Retinal pigment epithelial cell (primary cell): Measurements from ENCODE around the gene CEP152.
"Not testable (repeated sequence)": the region's sequence is repeated elsewhere in the genome, so short reads cannot be mapped to it uniquely, and the experiment has no call there.

Source experiments
- DNase-seq: peaks from one replicate; pipeline ENCODE4 v3.0.0-alpha.2; 2010; ENCODE audit warnings: low read depth
- H3K4me3 ChIP-seq: 2 replicates; pipeline ENCODE4 v1.5.1; 2011; ENCODE audit warnings: mild to moderate bottlenecking, low read length, control low read depth, moderate library complexity
- TF ChIP-seq, protein P1 (sequence below): conservative IDR thresholded peaks from 2 replicates; pipeline ENCODE4 v1.5.1; 2011; ENCODE audit warnings: low read depth, low read length, control low read depth, inconsistent platforms

Gene CEP152

DNA sequence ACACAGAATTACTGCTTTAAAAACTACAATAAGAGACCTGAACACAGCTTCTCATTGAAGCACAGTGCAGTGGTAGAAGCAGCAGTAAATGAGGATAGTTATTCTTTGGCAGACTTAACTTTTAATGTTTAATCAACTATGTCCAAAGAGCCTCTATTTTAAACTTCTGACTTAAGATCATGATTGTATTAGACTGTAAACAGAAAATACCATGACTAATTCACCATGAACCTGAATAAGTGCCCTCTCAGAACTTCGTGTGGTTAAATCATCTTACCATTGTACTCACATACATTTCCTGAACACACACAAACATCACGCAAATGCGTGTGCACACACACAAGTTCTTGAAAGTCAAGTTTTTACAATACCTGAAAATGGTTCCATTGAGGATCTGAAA, 13.9 kb downstream of the CEP152 start:
- TF ChIP-seq, protein P1, sequence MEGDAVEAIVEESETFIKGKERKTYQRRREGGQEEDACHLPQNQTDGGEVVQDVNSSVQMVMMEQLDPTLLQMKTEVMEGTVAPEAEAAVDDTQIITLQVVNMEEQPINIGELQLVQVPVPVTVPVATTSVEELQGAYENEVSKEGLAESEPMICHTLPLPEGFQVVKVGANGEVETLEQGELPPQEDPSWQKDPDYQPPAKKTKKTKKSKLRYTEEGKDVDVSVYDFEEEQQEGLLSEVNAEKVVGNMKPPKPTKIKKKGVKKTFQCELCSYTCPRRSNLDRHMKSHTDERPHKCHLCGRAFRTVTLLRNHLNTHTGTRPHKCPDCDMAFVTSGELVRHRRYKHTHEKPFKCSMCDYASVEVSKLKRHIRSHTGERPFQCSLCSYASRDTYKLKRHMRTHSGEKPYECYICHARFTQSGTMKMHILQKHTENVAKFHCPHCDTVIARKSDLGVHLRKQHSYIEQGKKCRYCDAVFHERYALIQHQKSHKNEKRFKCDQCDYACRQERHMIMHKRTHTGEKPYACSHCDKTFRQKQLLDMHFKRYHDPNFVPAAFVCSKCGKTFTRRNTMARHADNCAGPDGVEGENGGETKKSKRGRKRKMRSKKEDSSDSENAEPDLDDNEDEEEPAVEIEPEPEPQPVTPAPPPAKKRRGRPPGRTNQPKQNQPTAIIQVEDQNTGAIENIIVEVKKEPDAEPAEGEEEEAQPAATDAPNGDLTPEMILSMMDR = no peak
- DNase-seq = no peak

DNA sequence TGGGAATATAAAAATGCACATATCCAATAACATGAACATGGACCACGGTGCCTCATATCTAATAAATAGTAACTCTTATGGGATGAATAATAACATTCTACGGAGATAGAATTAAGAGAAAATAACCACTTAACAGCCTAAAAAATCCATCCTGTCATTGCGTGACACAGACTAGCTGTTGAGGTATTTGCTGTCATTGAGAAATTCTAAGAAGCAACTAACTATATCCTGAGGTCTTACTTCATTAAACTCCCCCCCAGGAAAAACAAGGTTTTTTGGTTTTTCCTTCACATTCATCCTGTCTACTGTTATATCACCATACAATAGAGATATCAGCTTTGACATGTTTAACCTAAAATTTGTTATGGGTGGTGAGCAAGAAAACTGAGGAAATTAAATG, 14.3 kb downstream of the CEP152 start:
- no peak overlapping the region for H3K4me3 ChIP-seq
- DNase-seq = no peak
- TF ChIP-seq, protein P1 = no peak

More for the DNA sequence above, 13.9 kb downstream of the CEP152 start:
- H3K4me3 ChIP-seq = no peak overlapping the region

DNA sequence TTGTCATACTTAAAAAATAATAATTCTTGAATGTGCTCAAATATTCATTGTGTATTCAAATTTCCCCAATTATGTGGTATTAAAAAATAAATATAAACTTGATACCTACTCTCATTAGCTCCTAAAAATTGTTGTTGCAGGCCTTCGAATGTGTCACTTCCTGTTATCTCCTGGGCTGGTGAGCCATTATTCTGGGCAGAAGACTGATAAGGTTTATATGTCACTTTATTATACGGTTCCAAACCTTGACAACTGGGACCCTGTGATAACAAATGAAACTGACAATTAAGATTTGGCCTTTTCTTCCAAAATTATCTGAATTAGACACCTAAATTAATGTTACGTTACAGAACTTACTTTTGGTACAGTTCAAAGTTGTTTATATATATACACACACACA, 15.0 kb downstream of the CEP152 start:
- TF ChIP-seq, protein P1 = no peak
- DNase-seq = no peak
- H3K4me3 ChIP-seq = no peak overlapping the region

DNA sequence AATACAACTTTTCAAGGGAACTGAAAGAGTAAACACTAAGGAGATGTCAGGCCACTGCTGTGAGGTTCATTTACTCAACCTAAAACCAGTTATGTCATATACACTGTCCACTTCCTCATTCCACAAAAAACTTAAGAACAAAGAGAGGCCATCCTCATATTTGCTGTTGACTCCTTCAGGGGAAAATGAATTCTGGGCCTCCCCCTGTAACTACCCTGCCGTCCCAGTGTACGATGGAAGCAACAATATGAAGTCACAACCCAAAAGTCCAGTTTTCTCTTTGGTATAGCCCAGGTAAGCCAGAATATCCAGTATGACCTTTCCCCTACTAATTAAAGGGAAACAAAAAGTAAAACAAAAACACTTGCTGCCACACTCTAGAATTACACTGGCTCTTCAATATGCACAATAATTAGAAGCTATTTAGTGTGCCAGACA, 16.2 kb downstream of the CEP152 start:
- TF ChIP-seq, protein P1 = no peak

DNA sequence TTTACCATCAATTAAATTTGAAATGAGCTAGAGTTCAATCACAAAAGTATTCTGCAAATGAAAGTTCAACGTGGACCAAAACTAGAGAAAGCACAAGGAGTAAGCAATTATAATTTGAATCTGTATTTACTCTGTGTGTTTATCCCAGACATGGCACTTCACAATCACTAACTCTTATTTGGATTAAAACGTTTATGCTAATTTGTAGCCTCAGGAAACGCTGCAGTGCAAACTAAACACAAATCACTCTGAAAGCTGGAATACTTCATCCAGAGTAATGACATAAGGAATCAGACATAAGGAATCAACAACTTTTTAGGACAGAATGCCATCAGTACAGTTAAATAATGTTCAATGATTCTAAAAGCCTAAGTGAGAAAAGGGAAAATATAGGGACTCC, 18.5 kb downstream of the CEP152 start:
- TF ChIP-seq, protein P1 = no peak
- no peak for DNase-seq
- no peak overlapping the region for H3K4me3 ChIP-seq

More for the DNA sequence above, 16.2 kb downstream of the CEP152 start:
- no peak for DNase-seq
- no peak overlapping the region for H3K4me3 ChIP-seq

DNA sequence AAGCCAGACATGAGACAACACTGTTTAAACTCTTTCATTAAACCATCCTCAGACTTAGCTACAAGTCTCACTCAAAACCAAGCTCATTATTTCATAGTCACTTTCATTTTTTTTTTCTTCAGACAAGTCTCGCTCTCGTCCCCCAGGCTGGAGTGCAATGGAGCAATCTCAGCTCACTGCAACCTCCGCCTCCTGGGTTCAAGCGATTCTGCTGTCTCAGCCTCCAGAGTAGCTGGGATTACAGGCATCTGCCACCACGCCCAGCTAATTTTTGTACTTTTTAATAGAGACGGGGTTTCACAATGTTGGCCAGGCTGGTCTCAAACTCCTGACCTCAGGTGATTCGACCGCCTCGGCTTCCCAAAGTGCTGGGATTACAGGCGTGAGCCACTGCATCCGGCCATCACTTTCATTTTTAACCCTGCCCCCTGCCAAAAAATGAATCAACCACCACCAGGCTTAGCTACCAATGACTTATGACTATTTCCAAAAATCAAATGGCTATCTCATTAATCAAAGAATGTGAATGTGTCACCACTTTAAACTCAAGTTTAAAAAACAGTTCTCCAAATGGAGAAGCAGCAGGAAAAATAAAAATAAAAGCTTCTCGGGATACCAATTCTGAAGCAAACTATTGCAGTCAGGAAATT, 20.3 kb downstream of the CEP152 start:
- not testable (repeated sequence) for H3K4me3 ChIP-seq, DNase-seq

DNA sequence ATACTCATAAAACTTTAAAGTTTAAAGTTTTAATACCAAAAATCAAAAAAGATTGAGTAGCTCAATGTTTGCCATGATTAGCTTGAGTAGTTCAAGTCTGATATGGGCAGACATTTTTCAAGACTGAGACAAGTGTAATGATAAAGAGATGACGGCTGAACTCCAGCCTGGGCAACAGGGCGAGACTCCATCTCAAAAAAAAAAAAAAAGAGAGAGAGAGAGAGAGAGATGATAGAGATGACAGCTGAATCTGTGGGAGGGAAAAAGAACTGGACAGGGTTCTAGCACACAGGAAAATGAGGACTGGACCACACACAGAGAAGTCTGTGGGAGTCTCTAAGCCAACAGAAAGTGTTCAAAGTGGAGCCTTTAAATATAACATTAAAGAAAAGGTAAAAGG, 25.2 kb downstream of the CEP152 start:
- H3K4me3 ChIP-seq = no peak overlapping the region
- TF ChIP-seq, protein P1 = no peak
- DNase-seq = no peak
